HG02798 (cell line): Measurements from ENCODE around the gene PAX5.

Experiments used
- ATAC-seq: cut with Tn5 transposase; IDR thresholded peaks from one replicate; pipeline ENCODE4 v1.9.1; 2021; ENCODE audit warnings: mild to moderate bottlenecking; ENCODE audit not compliant: unreplicated experiment, poor library complexity

PAX5 gene

DNA sequence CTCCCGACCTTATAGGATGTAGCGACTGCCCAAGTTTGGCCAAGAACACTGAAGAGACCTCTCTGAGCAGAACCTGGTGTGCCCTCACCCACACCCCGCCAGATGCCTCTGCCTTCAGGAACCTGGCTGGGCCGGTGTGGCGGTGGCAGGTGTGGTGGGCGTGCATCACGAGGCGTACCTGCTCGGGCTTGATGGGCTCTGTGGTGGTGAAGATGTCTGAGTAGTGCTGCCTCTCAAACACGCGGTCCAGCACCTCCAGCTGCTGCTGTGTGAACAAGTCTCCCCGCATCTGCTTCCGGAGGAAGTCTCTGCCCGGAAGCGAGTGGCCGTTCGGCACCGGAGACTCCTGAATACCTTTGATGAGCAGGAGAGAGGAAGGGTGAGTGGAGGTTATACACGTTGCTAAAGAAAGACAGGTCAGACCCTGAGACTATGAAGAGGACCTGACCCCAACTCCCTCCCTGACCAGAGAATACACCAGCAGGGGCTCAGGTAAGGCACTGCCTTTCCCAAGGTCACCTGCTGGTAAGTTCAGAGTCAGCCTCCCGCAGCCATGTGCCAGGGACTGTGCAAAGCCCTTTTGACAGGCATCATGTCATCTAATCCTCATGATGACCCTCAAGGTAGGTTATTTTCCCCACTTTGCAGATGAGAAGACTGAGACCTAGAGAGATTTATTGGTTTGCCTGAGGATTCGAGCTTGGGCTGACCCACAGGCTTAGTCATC lies 67.5 kb downstream of the PAX5 start:
- ATAC-seq = no peak

DNA sequence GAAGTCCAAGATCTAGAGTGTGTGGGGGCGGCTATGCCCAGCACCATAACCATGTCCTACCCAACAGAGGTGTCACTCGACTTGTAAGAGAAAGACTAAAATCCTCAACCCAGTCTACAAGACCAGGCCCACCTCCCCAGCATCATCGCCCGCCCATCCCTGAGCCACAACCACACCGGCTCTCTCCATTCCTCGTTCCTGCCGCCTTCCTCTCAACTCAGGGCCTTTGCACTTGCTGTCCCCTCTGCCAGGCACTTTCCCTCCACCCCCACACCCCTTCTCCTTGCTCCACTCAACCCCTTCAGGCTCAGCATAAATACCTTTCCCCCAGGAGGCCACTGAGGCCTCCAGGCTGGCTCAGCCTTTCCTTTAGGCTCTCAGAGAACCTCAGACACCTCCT lies 69.3 kb downstream of the PAX5 start:
- ATAC-seq = no peak

DNA sequence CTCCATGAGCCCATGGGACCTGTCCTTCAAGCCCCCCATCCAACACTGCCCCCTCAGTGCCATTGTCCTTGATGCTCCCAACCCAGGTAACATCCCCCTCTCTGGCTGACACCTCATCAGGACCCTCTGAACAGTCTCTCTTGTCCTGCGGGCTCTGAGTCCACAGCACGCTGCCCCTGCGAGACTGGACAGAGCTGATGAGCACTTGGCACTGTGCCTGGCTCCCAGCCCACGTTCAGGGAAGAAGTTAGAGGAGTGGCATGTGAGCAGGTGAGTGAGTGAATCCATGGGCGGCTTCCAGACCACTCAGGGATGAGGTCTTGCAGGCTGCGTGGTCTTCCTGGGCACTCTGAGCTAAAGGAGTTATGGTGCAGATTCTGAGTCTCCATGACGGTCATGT lies 70.7 kb downstream of the PAX5 start:
- ATAC-seq = no peak

DNA sequence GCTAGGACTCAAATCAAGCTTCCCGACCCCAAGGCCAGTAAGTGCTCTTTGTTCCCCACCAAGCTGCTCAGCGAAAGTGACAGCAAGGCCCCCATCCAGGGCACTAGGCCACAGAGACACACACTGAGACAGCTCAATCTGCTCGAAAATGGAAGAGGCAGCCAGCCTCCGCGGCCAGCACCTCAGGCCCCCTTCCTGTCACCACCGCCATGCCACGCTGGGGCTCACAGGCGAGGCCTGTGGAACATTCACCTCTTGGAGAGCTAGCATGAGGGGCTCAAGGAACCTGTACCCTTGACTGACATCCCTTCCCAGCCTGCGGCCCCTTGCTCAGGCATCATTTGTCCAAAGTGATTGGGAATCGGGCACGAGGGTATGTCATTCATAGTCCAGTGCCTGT lies 71.4 kb downstream of the PAX5 start:
- ATAC-seq = no peak

DNA sequence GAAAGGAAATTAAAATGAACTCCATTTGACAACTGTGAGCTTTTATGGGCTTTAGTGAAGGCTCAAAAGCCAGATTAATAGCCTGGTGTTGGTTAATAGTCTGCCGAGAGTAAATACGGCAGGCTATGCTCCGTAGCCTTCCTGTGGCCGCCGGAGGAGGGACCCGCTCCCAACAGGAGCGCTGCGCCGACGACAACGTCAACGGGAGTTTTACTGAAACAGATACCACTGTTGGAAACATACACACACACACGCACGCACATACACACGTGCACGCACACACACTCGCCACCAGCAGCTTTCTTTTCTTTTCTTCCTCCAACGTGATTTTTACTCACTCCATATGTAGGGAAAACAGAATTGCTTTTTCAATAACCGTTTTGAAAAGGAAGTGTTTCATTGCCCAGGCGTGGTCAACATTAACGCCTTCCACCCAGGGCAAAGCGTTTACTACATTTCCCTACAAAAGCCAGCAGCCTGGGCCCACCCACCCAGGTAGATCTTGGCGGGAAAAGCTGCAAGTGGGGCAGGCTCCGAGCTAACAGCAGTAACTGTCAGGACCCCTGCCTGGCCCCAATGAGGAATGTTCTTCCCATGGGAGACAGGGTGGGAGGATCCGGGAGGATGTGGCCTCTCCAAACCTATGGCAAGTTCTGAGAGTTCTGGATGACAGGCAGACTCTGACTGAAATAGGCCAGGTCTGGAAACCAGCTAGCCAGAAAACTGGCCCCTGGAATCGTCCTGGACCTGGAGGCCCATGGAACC lies 72.3 kb downstream of the PAX5 start:
- no peak for ATAC-seq

DNA sequence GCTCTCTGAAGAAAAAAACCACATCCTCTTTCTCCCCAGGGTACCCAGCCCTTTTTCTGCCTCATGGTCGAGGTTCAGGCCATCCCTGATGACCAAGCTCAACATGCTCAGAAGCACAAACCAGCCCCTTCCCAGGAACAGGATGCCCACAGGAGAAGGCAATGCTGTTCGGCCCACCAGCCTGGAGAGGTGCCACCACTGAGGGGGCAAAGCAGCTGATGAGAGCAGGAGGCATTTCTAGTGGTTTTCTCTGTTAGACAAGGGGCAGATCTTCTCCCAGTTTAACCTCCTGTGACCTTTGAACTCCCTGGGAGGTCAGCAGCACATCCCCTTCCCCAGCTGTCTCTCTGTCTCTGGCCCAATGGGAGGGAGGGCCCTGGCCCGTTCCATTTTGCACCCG lies 73.0 kb downstream of the PAX5 start:
- ATAC-seq = no peak

DNA sequence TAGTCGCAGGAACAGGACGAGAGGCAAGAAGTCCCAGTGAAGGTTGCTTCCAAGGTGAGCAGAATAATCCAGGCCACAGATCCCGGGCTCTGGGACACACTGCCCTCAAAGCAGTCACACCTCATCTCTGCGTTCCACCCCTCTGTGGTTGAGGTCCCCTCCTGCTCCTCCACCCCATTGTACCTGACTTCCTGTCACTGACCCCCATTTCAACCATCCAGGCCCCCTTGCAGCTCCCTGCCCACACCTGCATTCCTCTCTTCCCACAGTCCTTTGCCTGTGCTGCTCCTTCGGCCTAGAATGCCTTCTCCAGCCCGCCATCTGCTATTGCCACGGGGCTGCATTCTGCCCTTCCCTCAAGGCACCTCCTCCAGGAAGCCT lies 73.5 kb downstream of the PAX5 start:
- no peak for ATAC-seq

DNA sequence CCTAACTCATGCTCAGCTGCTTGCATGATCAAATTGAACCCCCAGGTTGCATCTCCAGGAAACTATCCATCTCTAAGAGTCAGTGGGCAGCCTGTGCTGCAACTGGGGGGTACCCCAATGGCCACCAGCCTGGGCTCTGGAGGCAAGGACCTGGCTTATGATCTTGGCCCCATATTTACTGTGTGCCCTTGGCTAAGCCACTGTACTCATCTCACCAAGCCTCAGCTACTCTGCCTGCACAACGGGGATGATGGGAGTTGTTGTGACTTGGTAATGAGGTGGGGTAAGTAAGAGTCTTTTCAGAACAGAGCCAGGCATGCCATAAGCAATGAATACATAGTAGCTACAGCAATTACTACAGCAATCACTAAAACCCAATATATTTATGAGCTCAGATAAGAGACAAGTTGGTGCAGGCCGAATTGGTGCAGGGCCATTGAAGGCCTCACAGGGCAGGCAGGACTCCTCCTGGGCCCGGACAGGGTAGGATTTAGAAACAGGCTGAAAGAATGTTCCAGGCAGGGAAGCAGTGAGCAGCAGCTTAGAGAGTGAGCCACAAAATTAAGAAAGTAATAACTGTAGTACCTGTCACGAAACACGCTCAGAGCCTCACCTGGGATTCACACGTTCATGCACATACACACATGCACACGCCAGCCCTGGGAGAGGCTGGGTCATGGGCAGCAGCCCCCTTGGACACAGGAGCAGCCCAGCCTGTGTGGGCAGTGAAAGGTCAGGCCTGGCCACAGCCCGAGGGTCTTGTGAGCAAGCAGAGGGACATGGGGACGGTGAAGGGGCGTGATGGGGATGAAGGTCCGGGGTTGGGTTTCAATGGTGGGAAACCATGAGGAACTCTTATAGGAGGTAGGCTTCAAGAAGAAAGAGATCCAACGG lies 74.1 kb downstream of the PAX5 start:
- ATAC-seq = no peak

DNA sequence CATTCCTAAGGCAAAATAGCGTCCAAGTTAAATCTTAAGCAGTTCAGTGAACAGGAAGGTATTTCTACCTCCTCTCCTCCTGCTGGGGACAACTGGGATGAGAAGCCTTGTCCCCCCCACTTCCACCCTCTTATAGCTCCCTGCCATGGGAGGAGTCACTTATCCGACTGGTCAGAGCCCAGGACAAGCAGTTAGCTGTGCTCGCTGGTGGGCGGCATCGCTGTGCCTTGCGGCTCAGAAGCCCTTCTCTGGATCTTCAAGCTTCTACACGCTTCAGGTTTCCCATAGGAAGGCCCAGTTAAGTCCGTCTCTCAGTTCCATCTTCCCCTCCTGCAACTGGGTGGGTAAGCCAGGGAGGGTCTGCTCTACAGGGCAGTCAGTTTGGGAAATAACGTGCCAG lies 77.2 kb downstream of the PAX5 start:
- no peak for ATAC-seq

DNA sequence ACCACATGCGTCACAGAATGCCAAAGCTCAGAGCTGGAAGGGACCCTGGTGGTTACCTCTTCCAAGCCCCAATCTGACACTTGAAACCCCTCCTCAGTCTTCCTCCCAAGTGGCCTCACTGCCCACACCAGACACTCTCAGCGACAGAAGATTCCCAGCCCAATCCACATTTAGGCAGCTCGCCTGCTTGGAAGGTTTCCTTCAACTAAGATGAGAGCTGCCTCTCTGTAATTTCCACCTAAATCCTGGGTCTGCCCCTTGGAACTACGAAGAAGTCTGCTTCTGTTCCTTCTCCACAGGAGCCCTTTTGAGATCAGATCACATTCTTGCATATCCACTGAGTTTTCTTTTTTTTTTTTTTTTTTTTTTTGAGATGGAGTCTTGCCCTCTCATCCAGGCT lies 83.7 kb downstream of the PAX5 start:
- ATAC-seq = no peak

DNA sequence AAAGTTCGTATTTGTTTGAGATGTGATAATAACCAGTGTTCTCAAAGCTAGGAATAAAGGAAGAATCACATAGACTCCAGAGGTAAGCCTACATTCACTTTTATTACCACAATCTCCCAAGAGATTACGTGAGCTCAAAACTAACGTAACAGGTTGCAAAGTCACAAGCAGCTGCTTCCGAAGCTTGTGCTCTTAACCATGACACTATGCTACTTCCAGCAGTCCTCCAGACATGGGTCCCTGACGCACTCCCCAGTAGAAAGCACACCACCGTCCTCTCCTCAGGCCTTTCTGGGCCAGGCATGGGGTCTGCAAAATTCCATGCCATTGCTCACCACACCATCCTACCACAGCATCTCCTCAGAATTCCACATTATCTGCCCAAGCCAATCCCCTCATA lies 84.6 kb downstream of the PAX5 start:
- no peak for ATAC-seq

DNA sequence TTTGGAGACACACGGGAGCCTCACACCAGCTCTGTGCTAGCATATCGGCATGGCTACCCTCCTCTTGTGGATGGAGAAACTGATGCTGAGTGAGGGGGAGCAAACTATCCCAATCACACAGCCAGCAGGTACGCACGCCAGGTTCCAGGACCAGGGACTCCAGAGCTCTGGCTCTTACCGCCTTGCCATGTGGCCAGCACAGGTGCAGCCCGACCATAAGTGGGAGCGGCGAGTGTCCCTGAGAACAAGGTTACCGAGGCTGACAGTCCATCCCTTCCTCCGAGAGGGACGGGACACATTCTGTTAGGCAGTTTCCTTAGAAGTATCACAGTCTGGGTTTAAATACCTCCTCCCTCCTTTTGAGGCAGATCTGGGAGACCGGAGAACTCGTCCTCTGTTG lies 86.0 kb downstream of the PAX5 start:
- ATAC-seq = no peak

DNA sequence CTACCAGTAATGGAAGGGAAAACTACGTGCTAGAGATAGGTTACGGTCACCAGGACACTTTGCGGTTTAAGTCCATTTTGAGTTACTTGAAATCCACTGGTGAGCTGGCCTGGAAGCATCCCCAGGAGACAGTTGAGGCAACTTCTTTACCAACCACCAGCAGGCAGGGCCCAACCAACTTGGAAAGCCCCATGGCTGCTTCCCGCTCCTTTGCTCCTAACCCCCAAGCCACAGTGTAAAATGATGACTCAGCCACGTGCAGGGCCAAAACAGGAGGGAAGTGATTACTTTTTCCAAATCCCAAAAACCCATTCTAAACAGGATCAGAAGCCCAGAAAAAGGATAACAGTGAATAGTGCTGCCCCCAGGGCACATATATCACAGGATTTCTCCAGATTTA lies 87.4 kb downstream of the PAX5 start:
- ATAC-seq = no peak

DNA sequence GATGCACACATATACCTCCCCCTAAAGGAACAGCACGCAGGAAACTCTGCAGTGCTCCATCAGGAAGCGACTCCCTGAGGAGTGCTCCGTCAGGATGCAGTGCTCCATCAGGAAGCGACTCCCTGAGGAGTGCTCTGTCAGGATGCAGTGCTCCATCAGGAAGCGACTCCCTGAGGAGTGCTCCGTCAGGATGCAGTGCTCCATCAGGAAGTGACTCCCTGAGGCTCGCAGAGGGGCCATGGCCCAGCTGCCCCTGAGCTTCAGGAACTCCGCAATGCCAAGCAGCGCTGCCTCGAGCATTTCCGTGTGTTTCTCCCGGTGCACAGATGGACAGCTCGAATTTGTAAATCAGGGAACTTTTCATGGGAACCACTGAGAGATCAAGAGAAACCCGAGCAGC lies 88.1 kb downstream of the PAX5 start:
- ATAC-seq = no peak

DNA sequence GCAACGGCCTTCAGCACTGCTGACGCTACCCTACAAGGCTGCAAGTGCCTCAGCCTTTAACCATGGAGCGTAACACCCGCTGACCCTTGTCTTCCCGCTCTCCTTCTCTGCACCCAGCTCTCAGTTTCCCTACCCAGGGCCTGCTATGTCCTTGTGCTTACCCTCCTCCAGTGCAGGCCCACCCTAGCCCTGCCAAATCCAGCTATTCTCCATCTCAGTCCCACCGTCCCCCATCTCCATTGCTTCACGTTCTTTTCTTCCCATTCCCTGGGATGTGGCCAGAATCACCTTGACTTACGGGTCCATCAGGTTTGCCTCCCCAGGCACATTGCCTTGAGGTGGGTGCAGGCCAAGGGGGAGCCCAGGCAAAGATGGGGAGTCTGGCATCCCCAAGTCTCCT lies 91.2 kb downstream of the PAX5 start:
- ATAC-seq = no peak

DNA sequence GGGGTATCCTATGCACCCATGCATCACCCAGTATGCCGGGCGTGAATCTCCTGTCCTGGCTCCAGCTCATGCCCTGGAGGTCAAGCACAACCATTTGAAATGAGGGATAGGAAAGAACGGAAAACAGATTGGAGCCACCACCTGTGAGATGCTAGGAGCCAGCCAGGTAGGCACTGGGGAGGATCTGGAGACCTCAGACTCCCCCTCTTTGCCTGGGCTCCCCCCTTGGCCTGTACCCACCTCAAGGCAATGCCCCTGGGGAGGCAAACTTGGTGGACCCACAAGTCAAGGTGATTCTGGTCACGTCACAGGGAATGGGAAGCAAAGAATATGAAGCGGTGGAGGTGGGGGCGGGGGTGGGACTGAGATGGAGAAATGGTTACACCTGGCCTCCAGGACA lies 92.6 kb downstream of the PAX5 start:
- ATAC-seq = no peak

DNA sequence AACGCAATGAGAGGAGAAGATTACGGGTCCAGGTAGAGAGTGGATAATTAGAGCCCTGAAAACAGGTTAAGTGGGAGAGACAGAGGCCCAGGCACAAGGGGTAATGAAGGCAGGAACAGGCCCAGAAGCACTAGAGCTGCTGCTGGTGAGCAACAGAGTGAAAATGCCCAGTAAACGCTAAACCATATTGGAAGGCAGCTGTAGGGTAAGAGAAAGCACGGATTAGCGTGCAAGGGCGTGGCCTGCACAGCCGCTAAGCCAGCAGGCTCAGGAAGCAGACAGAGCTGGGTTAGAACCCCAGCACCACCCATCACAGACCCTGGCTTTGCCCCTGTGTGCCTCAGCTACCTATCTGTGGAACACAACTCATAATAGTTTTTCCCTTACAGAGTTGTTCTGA lies 93.2 kb downstream of the PAX5 start:
- no peak for ATAC-seq

DNA sequence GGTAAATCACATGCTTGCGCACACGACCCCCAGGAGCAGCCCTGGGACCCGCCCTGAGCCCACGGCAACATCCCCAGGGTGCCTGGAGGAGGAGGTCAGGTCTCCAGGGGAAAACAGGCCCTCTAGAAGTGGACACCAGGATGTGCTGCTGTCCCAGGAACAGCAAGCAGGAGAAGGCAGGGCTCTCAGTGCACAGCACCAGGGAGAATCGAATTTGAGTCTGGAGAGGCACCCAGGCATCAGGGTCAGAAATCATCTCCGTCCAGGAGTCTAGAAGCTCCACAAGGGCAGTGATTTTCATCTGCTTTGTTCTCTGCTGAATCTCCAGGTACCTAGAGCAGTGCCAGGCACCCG lies 93.6 kb downstream of the PAX5 start:
- ATAC-seq = no peak

DNA sequence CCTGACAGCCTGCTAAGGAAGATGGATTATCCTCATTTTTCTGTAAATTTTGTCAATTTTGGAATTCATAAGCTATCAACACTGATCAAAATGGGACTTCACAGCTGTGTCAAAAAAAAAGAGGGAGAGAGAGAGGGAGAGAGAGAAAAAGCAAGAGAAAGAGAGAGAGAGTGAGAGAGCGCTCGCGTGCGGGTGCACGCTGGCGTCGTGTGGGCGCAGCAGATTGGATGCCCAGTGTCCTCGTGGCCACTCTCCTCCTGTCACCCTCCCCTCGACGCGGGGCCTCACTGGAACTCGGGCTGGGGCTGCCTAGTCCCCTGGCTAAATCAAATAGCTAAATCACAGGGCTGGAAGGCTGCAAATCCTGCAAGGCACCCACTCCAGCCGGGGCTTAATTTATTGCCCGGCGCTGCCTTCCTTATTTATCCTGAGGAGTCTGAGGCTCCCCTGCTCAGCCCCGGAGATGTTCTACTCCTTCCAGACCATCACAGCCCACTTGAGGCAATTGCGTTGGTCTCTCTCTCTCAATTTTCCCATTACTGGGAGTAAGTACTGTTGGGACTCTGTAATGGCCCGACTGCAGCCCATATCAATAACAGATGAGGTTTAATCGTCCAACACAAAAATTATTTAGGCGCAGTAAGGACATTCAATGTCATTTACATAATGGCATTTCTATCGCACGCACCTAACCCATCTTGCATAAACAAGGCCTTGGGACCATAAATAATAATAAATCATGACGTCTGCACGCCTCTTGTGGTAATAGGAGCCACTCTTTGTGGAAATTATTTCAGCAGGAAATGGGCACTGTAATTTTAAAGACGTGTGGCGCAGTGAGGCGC lies 94.2 kb downstream of the PAX5 start:
- no peak for ATAC-seq

DNA sequence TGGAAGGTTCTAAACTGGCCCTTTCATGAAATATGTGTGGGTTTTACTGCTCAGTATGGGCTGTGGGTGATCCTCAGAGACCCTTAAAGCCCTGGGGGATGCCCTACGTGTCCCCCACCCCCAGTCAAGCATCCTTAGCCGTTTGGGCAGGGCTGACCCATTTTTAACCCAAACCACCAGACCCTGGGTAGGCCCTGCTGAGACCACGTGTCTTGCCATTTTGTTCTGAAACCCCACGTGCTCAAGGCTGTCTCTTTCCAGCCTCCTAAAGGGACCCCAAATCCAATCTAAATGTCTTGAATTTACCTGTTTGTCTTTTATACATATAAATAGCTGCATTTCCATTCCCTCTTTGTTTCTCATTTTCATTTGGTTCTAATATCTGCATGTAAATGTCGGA lies 94.9 kb downstream of the PAX5 start:
- no peak for ATAC-seq
